GM18861 (cell line): ENCODE measurements around the gene GATA3.

ENCODE experiments used
- ATAC-seq: cut with Tn5 transposase; IDR thresholded peaks from one replicate; pipeline ENCODE4 v1.9.1; 2021; ENCODE audit not compliant: unreplicated experiment

GATA3 gene

DNA sequence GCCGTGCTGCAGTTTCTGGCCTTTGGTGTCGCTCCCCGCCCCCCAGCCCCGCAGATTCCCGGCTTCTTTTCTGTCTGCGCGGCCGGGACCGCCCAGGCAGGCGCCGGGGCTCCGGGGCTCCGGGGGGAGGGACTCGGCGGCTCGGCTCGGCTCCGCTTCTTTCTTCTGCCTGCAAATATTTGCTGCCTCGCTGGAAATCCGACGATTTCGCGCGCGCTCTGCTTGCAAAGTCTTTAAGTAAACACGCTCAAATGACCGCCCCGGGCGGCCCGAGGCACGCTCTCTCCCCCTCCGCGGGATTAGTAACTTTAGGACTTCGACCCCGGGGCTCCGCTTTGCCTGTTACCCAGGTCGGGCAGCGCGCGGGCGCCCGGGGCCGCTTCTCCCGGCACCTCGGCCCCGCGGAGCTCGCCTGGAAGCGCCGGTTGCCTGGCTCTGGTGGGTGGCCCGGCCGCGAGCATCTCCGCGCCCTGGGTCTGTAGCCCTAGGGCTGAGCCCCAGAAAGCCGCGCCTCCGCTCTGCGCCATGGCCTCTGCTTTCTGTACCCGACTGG lies 3.9 kb upstream of the GATA3 start:
- ATAC-seq: no peak

DNA sequence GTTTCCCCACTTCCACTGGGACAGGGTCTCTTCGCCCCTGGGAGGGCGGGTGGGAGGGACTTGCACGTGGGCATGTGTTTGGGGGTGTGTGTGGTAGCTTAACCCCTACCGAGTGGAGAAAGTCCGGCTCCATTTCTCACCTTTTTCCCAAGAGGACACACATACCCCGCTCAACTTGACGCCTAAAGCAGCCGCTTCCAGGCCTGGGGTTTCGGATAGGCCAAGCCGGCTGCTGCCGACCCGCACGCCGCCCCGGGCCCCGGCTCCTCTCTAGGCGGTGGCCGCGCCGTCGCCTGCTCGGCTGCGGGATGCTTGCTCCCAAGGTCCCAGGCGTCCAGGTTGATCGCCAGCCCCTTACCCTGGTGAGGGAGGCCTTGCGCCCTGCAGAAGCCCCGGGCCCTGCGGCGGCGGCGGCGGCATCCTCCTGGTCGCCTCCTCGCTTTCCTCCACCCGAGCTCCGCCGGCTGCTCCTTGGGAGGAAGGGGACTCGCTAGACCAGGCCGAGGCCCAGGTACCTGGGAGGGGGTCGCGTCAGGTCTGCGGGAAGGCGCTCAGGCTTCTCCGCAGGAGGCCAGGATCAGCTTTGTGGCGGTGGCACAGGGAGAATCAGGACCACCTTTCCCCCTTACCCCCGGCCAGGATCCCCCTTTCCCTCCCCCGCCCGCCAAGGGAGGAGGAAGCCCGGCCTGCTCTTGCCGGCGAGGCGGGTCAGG lies 3.2 kb upstream of the GATA3 start:
- ATAC-seq: no peak

- ATAC-seq: no peak
Observed at GRCh38 chr10:8051851-8052257, 2.6 kb upstream of the GATA3 start.

- ATAC-seq: no peak
Observed at GRCh38 chr10:8052341-8052955, 2.0 kb upstream of the GATA3 start.

DNA sequence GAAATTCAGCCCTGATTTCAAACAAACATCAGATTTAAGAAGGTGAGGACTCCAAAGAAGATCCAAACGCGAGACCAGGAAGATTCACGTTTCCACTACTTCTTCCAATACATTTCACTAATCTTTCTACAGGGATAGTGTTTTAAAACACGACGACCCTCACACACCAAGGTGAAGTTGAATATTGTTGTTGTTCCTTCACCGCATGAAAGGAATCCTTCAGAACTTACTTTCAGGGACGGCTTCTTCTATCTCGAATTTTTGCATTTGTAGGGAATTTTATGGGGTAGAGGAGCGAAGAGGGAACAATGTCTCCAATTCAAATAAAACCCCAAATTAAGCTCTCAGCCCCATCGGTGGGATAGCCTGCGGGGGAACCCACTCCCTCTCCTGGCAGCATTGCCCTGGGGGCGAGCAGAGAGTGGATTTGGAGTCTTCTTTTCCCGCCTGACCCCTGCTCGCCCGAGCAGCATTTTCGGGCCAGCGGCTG lies 1.5 kb upstream of the GATA3 start:
- no peak for ATAC-seq

DNA sequence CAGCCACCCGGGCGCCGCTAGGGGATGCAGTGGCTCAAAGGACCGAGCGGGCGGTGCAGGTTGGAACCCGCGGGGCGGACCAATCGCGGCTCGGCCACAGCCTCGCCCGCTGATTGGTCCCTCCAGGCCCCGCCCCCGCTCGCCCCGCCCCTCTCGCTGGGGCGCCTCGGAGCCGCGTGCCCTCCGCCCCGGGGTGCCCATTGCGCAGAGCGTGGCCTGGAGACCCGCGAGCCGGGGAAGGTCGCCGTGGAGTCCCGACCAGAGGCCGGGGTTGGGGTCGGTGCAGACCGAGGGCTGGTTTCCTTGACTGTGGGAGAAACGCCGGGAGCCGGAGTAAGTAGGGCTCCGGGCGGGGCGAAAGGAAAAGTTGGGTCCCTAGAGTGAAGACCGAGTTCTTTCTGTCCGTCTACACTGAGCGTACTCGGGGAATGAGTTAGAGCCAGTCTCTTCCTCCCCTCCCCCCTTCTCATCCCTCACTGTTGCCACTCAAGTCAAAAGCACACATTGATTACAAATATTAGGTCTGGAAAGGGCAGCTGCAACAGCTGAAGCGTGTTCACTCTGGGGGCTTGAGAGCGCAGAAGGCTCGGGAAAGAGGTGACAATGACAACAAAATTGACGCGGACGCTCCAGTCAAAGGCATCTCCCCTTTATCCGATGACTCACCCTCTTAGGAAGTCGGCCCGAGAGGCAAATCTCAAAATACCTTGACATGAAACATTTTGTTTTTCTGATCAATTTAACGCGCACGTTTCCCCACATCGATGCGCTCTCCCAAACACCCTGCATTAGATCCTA lies 843 bp upstream of the GATA3 start:
- ATAC-seq: peak; percentile 58

DNA sequence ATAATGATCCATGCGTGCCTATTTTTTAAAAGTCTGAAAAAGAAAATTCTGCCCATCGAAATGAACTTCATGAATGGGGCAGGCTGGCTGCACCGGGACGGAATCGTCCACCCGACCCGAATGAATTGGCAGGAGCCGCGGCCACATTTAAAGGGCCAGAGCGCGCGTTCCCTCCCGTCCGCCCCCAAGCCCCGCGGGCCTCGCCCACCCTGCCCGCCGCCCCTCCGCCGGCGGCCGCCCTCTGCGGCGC lies 319 bp upstream of the GATA3 start:
- peak; percentile 8 for ATAC-seq

DNA sequence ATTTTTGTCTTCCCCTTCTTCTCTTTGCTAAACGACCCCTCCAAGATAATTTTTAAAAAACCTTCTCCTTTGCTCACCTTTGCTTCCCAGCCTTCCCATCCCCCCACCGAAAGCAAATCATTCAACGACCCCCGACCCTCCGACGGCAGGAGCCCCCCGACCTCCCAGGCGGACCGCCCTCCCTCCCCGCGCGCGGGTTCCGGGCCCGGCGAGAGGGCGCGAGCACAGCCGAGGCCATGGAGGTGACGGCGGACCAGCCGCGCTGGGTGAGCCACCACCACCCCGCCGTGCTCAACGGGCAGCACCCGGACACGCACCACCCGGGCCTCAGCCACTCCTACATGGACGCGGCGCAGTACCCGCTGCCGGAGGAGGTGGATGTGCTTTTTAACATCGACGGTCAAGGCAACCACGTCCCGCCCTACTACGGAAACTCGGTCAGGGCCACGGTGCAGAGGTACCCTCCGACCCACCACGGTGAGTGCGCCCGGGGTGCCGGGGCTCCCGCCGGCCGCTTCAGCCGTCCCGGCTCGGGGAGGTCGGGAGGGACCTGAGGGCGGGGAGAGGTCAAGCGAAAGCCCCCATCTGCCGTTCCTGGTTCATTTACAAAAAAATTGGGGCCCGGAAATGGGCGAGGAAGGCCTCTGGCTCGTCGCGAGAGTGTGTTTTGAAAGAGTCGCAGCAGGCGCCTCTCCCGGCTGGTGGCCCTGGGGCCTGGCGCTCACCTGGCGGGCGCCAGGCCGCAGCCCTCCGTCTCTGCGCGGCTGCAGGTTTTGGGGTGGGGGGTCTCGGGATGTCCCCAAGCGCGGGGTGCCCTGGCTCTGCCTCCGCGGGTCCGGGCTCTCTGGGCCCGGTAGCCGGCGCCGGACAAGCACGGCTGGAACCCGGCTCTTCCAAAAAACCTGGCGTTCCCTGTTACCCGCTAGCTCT lies 1.2 kb downstream of the GATA3 start:
- ATAC-seq: no peak

DNA sequence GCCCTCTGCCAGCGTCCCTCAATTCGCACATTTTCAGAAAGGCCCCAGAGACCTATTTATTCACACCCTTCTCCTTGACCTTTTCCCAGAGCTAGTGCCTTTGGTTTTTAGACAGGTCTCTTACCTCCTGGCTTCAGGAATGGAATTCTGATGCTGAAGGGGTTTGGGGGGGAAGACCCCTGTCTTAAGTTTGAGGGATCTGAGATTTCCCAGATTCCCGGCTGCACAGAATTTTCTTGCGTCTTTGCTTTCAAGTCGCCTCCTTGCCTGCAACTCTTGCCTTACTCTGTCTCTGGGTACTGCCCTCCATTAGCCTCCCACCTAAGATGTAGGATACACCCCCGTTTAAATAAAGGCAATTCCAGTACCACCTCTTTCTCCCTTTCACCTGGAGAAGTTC lies 1.9 kb downstream of the GATA3 start:
- no peak for ATAC-seq

GRCh38 chr10:8056871-8057331 lies 2.4 kb downstream of the GATA3 start:
- peak; percentile 47 for ATAC-seq

- ATAC-seq: no peak
Observed at GRCh38 chr10:8057636-8058273, 3.3 kb downstream of the GATA3 start.

DNA sequence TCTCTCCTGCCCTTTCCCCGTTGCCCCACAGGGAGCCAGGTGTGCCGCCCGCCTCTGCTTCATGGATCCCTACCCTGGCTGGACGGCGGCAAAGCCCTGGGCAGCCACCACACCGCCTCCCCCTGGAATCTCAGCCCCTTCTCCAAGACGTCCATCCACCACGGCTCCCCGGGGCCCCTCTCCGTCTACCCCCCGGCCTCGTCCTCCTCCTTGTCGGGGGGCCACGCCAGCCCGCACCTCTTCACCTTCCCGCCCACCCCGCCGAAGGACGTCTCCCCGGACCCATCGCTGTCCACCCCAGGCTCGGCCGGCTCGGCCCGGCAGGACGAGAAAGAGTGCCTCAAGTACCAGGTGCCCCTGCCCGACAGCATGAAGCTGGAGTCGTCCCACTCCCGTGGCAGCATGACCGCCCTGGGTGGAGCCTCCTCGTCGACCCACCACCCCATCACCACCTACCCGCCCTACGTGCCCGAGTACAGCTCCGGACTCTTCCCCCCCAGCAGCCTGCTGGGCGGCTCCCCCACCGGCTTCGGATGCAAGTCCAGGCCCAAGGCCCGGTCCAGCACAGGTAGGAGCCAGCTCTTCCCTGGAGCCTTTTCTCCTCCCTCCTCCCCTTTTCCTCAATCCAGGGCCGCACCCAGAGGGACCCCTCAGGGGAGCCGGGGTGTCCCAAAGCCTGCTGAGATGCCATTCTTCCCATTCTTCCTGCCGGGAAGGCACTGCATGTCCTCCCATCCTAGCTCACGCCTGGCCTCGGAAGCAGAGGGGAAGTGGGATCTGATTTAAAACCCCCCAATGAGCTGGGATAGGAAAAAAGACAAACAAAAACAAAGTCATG lies 4.0 kb downstream of the GATA3 start:
- no peak for ATAC-seq

GRCh38 chr10:8059191-8059936 lies 4.9 kb downstream of the GATA3 start:
- no peak for ATAC-seq

GRCh38 chr10:8060010-8060703 lies 5.7 kb downstream of the GATA3 start:
- peak; percentile 38 for ATAC-seq

DNA sequence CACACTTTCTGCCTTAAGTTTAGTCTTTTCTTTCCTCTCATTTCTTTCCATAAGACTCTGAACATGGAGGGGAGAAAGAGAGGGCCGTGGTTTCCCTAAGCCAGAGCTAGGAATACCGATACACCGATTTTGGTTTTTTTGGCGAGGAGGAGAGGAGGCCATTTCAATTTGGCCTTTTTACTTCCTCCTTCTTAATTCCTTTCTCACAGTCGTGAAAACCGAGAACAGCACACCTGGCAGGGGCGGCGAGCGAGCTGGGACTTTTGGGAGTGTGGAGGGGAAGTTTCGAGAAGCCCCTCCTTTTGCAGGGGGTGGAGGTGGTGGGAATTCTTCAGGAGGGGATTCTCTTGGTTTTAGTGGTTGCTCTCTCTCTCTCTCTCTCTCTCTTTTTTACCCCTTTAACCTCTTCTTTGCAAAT lies 6.2 kb downstream of the GATA3 start:
- no peak for ATAC-seq

- ATAC-seq: no peak
Observed at GRCh38 chr10:8061274-8062211, 7.1 kb downstream of the GATA3 start.
